Keratinocyte (primary cell): Measurements from ENCODE around the gene ANKRD53. TPM values are rescaled to one million over a fixed set of nuclear protein-coding genes. Genes with fewer than 3 reads are reported as not detected.

Source experiments
- DNase-seq: peaks from one replicate; pipeline ENCODE4 v3.0.0-alpha.2; 2011; ENCODE audit warnings: low read depth, missing footprints, low spot score
- FAIRE-seq: peaks from 2 replicates; lab custom pipeline; 2011; peaks lifted over from hg19 to GRCh38; lab: Jason Lieb, UNC
- H2AFZ ChIP-seq: 2 replicates; pipeline ENCODE4 v1.6.0; 2012; ENCODE audit warnings: low read length, control low read depth, inconsistent platforms; ENCODE audit not compliant: control insufficient read depth
- H3K27ac ChIP-seq: 2 replicates; pipeline ENCODE4 v1.5.1; 2011; ENCODE audit warnings: low read length; ENCODE audit not compliant: control insufficient read depth, insufficient read depth
- H3K27me3 ChIP-seq: 3 replicates; pipeline ENCODE4 v1.6.0; 2011; ENCODE audit warnings: low read length; ENCODE audit not compliant: control insufficient read depth, insufficient read depth; ENCODE audit errors: extremely low read depth
- H3K36me3 ChIP-seq, 2 experiments: 2 replicates in 1 of 2; 3 replicates in 1 of 2; pipeline ENCODE4 v1.5.1; 2011; ENCODE audit warnings: low read length in 2 of 2, mild to moderate bottlenecking in 1 of 2; ENCODE audit not compliant: control insufficient read depth in 2 of 2, insufficient read depth in 2 of 2; ENCODE audit errors: extremely low read depth in 1 of 2
- H3K4me1 ChIP-seq: 3 replicates; pipeline ENCODE4 v1.5.1; 2011; ENCODE audit warnings: low read length; ENCODE audit not compliant: control insufficient read depth, insufficient read depth; ENCODE audit errors: extremely low read depth
- H3K4me2 ChIP-seq: 3 replicates; pipeline ENCODE4 v1.6.0; 2011; ENCODE audit warnings: low read depth, low read length; ENCODE audit not compliant: control insufficient read depth, insufficient read depth; ENCODE audit errors: extremely low read depth
- H3K4me3 ChIP-seq, 3 experiments: fragments of 200-600 bp in 1 of 3; sonication (generic) in 1 of 3; 2 replicates in 2 of 3; 3 replicates in 1 of 3; pipeline ENCODE4 v1.5.1; 2011 to 2016; ENCODE audit warnings: low read length in 3 of 3, mild to moderate bottlenecking in 3 of 3, control low read depth in 2 of 3, inconsistent platforms in 1 of 3, low read depth in 1 of 3, mixed read lengths in 1 of 3, mixed run types in 1 of 3, moderate library complexity in 1 of 3; ENCODE audit not compliant: control insufficient read depth in 2 of 3, insufficient read depth in 2 of 3; ENCODE audit errors: extremely low read depth in 1 of 3
- H3K79me2 ChIP-seq: 2 replicates; pipeline ENCODE4 v1.6.0; 2012; ENCODE audit warnings: low read length; ENCODE audit not compliant: control insufficient read depth, insufficient read depth
- H3K9ac ChIP-seq: 3 replicates; pipeline ENCODE4 v1.6.0; 2011; ENCODE audit warnings: low read length; ENCODE audit not compliant: control insufficient read depth, insufficient read depth; ENCODE audit errors: extremely low read depth
- H3K9me1 ChIP-seq: 3 replicates; pipeline ENCODE4 v1.6.0; 2011; ENCODE audit warnings: low read length; ENCODE audit not compliant: control insufficient read depth, insufficient read depth; ENCODE audit errors: extremely low read depth
- H3K9me3 ChIP-seq: 2 replicates; pipeline ENCODE4 v1.5.1; 2012; ENCODE audit warnings: low read depth, low read length; ENCODE audit not compliant: control insufficient read depth
- H4K20me1 ChIP-seq: 3 replicates; pipeline ENCODE4 v1.6.0; 2011; ENCODE audit warnings: low read length; ENCODE audit not compliant: control insufficient read depth, insufficient read depth; ENCODE audit errors: extremely low read depth
- EZH2 ChIP-seq: IDR thresholded peaks from one replicate; pipeline ENCODE4 v1.6.1; 2012; ENCODE audit warnings: inconsistent platforms, mild to moderate bottlenecking, low read length, moderate library complexity
- dilution Hi-C: fragments of 300-500 bp; cut with MboI; formaldehyde crosslinking; loops from one replicate; pipeline ENCODE4 v1.7.0; 2020; ENCODE audit warnings: low sequenced_read_pairs; ENCODE audit not compliant: extremely low pct_ligation_motif_present
- polyA plus RNA-seq, 5 experiments: library from polyadenylated mRNA; depleted of rRNA in 3 of 5; stranded (reverse) in 3 of 5; stranded (forward) in 1 of 5; unstranded in 1 of 5; fragments of >200 nt; gene quantifications; 1 replicate in 1 of 5; 2 replicates in 3 of 5; 3 replicates in 1 of 5; pipeline versions ENCODE4 v1.2.1 to v1.2.3, GENCODE V29; 2011 to 2012; ENCODE audit warnings: missing spikeins in 2 of 5, low read depth in 1 of 5, low replicate concordance in 1 of 5
- TF ChIP-seq, protein P1 (sequence below), 3 experiments: IDR thresholded peaks in 1 of 3; conservative IDR thresholded peaks in 1 of 3; optimal IDR thresholded peaks in 1 of 3; 2 replicates in 2 of 3; 3 replicates in 1 of 3; pipeline versions ENCODE3 to v1.5.1; 2011; ENCODE audit warnings: low read length in 3 of 3, mild to moderate bottlenecking in 3 of 3, moderate library complexity in 2 of 3, control low read depth in 1 of 3, inconsistent platforms in 1 of 3; ENCODE audit not compliant: insufficient read depth in 2 of 3; ENCODE audit errors: extremely low read depth in 1 of 3

The ANKRD53 gene
- polyA plus RNA-seq, 1 donor (not counting 4 experiments of a cell fraction or from before 2014, with no cell fraction given) = not detected

DNA sequence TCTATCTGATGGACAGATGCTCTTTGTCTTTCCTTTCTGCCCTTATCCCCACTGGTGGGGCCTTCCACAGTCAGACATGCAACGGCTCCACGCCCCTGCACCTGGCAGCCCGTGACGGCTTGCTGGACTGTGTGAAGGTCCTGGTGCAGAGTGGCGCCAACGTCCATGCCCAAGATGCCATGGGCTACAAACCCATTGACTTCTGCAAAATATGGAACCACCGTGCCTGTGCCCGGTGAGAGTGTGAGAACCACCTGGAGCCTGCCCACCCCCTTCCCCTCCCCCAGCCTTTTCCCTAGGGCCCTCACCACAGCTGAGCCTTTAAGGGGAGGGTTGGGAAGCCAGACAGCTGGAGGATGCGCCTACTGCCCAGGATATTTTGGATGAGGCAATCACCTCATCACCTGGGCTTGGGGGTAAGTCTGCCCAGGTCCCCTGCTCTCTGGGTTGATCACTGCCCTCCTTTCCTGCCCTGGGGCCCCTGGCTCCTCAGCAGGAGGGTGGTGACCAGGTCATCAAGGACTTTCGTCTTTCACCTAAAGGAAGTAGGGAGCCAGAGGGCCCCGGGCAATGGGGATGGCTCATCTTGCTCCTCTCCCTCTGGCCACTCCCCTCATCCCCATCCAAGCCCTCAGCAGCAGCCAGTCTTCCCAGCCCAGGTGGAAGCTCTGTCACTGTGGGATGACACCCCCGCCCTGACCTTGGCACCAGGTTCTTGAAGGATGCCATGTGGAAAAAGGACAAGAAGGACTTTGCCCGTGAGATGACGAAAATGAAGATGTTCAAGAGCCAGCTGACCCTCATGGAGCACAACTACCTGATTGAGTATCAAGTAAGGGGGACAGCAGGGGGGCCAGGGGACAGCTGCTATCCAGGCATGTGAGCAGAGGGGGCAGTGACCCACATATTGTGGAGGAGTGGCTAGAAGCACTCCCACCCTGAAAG, 3.7 kb downstream of the ANKRD53 start:
- H4K20me1 ChIP-seq = no peaks in the 10 kb centered on the region
- FAIRE-seq (no peak), DNase-seq (no peak)
- H3K9me1 ChIP-seq = no peaks in the 10 kb centered on the region
- no peaks in the 10 kb centered on the region for H3K27me3 ChIP-seq
- H3K4me2 ChIP-seq = no peak overlapping the region
- H3K36me3 ChIP-seq = peaks cover 2 to 17% of the 10 kb centered on the region in 2 experiments
- no peaks in the 10 kb centered on the region for H3K79me2 ChIP-seq
- TF ChIP-seq EZH2 = no peak
- TF ChIP-seq, protein P1, sequence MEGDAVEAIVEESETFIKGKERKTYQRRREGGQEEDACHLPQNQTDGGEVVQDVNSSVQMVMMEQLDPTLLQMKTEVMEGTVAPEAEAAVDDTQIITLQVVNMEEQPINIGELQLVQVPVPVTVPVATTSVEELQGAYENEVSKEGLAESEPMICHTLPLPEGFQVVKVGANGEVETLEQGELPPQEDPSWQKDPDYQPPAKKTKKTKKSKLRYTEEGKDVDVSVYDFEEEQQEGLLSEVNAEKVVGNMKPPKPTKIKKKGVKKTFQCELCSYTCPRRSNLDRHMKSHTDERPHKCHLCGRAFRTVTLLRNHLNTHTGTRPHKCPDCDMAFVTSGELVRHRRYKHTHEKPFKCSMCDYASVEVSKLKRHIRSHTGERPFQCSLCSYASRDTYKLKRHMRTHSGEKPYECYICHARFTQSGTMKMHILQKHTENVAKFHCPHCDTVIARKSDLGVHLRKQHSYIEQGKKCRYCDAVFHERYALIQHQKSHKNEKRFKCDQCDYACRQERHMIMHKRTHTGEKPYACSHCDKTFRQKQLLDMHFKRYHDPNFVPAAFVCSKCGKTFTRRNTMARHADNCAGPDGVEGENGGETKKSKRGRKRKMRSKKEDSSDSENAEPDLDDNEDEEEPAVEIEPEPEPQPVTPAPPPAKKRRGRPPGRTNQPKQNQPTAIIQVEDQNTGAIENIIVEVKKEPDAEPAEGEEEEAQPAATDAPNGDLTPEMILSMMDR (optimal IDR thresholded peaks at IDR 0.05 in 1 of 3, IDR thresholded peaks at IDR 0.05 in 1 of 3, conservative IDR thresholded peaks at IDR 0.05 in 1 of 3; ENCODE audit: extremely low read depth in 1 of 3, insufficient read depth in 2 of 3, low read length in 3 of 3) = no peak
- no peak overlapping the region for H2AFZ ChIP-seq
- dilution Hi-C loops = no loop called here
- H3K4me1 ChIP-seq = peaks cover 14% of the 10 kb centered on the region
- H3K27ac ChIP-seq = no peak overlapping the region
- H3K9me3 ChIP-seq = no peaks in the 10 kb centered on the region
- H3K4me3 ChIP-seq = no peak overlapping the region
- no peak overlapping the region for H3K9ac ChIP-seq

DNA sequence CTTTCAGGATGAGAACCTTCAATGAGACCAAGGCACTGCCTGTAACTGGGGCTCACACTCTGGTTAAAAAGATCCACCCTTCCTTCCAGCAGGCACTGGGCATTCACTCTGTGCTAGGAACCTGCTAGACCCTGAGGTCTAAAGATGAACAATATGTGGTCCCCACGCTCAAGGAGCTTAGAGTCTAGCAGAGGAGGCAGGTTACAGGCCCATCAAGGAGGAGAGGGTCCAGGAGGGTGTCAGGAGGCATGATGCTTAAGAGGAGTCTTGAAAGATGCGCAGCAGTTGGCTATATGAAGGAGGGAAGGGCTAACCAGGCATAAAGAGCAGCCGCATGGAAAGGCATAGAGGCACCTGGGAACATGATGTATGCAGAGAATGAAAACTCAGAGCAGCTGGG, 4.5 kb downstream of the ANKRD53 start:
- peaks cover 6% of the 10 kb centered on the region for H3K4me1 ChIP-seq
- no peak for DNase-seq
- no peaks in the 10 kb centered on the region for H3K27me3 ChIP-seq
- H4K20me1 ChIP-seq = no peaks in the 10 kb centered on the region
- no peak for FAIRE-seq
- H3K9me3 ChIP-seq = no peaks in the 10 kb centered on the region
- H3K36me3 ChIP-seq = peaks cover 2 to 23% of the 10 kb centered on the region in 2 experiments
- H3K9me1 ChIP-seq = no peaks in the 10 kb centered on the region
- no peaks in the 10 kb centered on the region for H3K79me2 ChIP-seq
- no peak overlapping the region for H3K4me2 ChIP-seq
- TF ChIP-seq EZH2 = no peak
- TF ChIP-seq, protein P1 (optimal IDR thresholded peaks at IDR 0.05 in 1 of 3, IDR thresholded peaks at IDR 0.05 in 1 of 3, conservative IDR thresholded peaks at IDR 0.05 in 1 of 3; ENCODE audit: extremely low read depth in 1 of 3, insufficient read depth in 2 of 3, low read length in 3 of 3) = no peak
- no peak overlapping the region for H3K27ac ChIP-seq
- H3K9ac ChIP-seq = no peak overlapping the region
- H3K4me3 ChIP-seq = no peak overlapping the region
- dilution Hi-C loops = no loop called here
- H2AFZ ChIP-seq = no peak overlapping the region
